Panc1 (cell line): Measurements from ENCODE around the gene PTPRCAP. TPM values are rescaled to one million over a fixed set of nuclear protein-coding genes. Genes with fewer than 3 reads are reported as not detected.

Source experiments
- ATAC-seq: fragments of 200-7000 bp; cut with Tn5 transposase; 2 replicates; pipeline ENCODE4 v1.9.1; 2020; ENCODE audit warnings: mild to moderate bottlenecking, moderate library complexity
- BruUV-seq: library from RNA; stranded (reverse); fragments of 400-500 nt; replicated peaks from 2 replicates; lab custom pipeline; 2021; lab: Mats Ljungman, UMichigan
- CTCF ChIA-PET: fragments of 300-600 bp; sonication (Branson Sonifier 250); formaldehyde crosslinking; loops from one replicate; lab custom pipeline; 2022; ENCODE audit warnings: antibody characterized with exemption; lab: Charles Lee
- POLR2A ChIA-PET: fragments of 300-600 bp; sonication (Branson Sonifier 250); formaldehyde crosslinking; loops from one replicate; lab custom pipeline; 2022; ENCODE audit warnings: antibody characterized with exemption; lab: Charles Lee
- DNase-seq: peaks from one replicate; pipeline ENCODE4 v3.0.0-alpha.2; 2010; ENCODE audit warnings: low read depth, low spot score
- H3K27ac ChIP-seq: 2 replicates; pipeline ENCODE4 v1.5.1; 2011; ENCODE audit warnings: mild to moderate bottlenecking, low read length, inconsistent platforms
- H3K27me3 ChIP-seq: fragments of 200-500 bp; sonication (Bioruptor generic); 2 replicates; pipeline ENCODE4 v1.6.0; 2014; ENCODE audit warnings: low read length, inconsistent platforms; ENCODE audit not compliant: control insufficient read depth, insufficient read depth
- H3K36me3 ChIP-seq: fragments of 200-500 bp; sonication (Bioruptor generic); 2 replicates; pipeline ENCODE4 v1.5.1; 2014; ENCODE audit warnings: inconsistent platforms, mild to moderate bottlenecking, low read length, moderate library complexity; ENCODE audit not compliant: control insufficient read depth, insufficient read depth
- H3K4me1 ChIP-seq: 2 replicates; pipeline ENCODE4 v1.5.1; 2011; ENCODE audit warnings: inconsistent platforms, mild to moderate bottlenecking, low read length, moderate library complexity; ENCODE audit not compliant: control insufficient read depth, insufficient read depth
- H3K4me3 ChIP-seq, 2 experiments: 2 replicates each; pipeline ENCODE4 v1.5.1; 2011 to 2012; ENCODE audit warnings: low read depth in 2 of 2, low read length in 2 of 2, mild to moderate bottlenecking in 2 of 2, inconsistent platforms in 1 of 2, moderate library complexity in 1 of 2
- H3K9me3 ChIP-seq: fragments of 200-500 bp; sonication (Bioruptor generic); 2 replicates; pipeline ENCODE4 v1.5.1; 2014; ENCODE audit warnings: low read depth, mild to moderate bottlenecking, inconsistent platforms, low read length, moderate library complexity; ENCODE audit not compliant: control insufficient read depth, insufficient read depth
- POLR2AphosphoS5 ChIP-seq: IDR thresholded peaks from 2 replicates; pipeline ENCODE4 v1.6.1; 2012; ENCODE audit warnings: mild to moderate bottlenecking, low read depth, low read length, moderate library complexity
- SIN3A ChIP-seq: IDR thresholded peaks from 2 replicates; pipeline ENCODE4 v1.6.1; 2012; ENCODE audit warnings: low read depth, mild to moderate bottlenecking, low read length, moderate library complexity, borderline replicate concordance; ENCODE audit not compliant: insufficient read depth
- TCF7L2 ChIP-seq: IDR thresholded peaks from 2 replicates; pipeline ENCODE4 v1.6.1; 2011; ENCODE audit warnings: mild to moderate bottlenecking, low read depth, low read length, inconsistent platforms
- in situ Hi-C: cut with HindIII; loops from 2 replicates; pipeline ENCODE4 v1.10.0; 2016; ENCODE audit warnings: low sequenced_read_pairs, low pct_unique_long_range_greater_than_20kb
- intact Hi-C: fragments of 100-400 bp; cut with micrococcal nuclease; formaldehyde crosslinking; loops from one replicate; pipeline ENCODE4 v1.10.0; 2022; ENCODE audit not compliant: unreplicated experiment
- total RNA-seq: library from RNA; stranded (reverse); gene quantifications from one replicate; pipeline ENCODE4 v1.2.1, GENCODE V29; 2021; ENCODE audit not compliant: unreplicated experiment
- TF ChIP-seq, protein P1 (sequence below): fragments of 450-650 bp; IDR thresholded peaks from 2 replicates; pipeline ENCODE4 v1.5.1; 2017; ENCODE audit warnings: mild to moderate bottlenecking
- TF ChIP-seq, protein P2 (sequence below), 2 experiments: IDR thresholded peaks; 2 replicates each; pipeline ENCODE4 v1.6.1; 2011 to 2012; ENCODE audit warnings: low read depth in 2 of 2, control low read depth in 1 of 2, low read length in 1 of 2, mild to moderate bottlenecking in 1 of 2, moderate library complexity in 1 of 2; ENCODE audit not compliant: insufficient read depth in 1 of 2

The PTPRCAP gene
- total RNA-seq, 1 experiment from 2014 or later, result 0.82 TPM

- H3K27me3 ChIP-seq, result no peaks in the 10 kb centered on the region
- DNase-seq (no peak), ATAC-seq (no peak)
- H3K4me1 ChIP-seq, result peaks cover 31% of the 10 kb centered on the region
- H3K9me3 ChIP-seq, result no peaks in the 10 kb centered on the region
- in situ Hi-C loops, result no loop called here
- POLR2A ChIA-PET, result no interaction called here
- H3K27ac ChIP-seq, result peak overlapping the region; percentile 95
- CTCF ChIA-PET, result interaction anchor here (1.2 kb wide), 1 partner anchor 68 kb away, joined by 9 read pairs; the partner anchor contains the start of gene PPP1CA
- peaks cover 2% of the 10 kb centered on the region; the same call in 1 of the 2 replicates for H3K36me3 ChIP-seq
- intact Hi-C loops, result no loop called here
- peak overlapping the region; percentile 64 to 88 for H3K4me3 ChIP-seq
- TF ChIP-seq, protein P1, sequence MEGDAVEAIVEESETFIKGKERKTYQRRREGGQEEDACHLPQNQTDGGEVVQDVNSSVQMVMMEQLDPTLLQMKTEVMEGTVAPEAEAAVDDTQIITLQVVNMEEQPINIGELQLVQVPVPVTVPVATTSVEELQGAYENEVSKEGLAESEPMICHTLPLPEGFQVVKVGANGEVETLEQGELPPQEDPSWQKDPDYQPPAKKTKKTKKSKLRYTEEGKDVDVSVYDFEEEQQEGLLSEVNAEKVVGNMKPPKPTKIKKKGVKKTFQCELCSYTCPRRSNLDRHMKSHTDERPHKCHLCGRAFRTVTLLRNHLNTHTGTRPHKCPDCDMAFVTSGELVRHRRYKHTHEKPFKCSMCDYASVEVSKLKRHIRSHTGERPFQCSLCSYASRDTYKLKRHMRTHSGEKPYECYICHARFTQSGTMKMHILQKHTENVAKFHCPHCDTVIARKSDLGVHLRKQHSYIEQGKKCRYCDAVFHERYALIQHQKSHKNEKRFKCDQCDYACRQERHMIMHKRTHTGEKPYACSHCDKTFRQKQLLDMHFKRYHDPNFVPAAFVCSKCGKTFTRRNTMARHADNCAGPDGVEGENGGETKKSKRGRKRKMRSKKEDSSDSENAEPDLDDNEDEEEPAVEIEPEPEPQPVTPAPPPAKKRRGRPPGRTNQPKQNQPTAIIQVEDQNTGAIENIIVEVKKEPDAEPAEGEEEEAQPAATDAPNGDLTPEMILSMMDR, result no peak
- BruUV-seq, result no TSS peak
These were observed 32.0 kb upstream of the PTPRCAP start for GRCh38 chr11:67469508-67469811.

DNA sequence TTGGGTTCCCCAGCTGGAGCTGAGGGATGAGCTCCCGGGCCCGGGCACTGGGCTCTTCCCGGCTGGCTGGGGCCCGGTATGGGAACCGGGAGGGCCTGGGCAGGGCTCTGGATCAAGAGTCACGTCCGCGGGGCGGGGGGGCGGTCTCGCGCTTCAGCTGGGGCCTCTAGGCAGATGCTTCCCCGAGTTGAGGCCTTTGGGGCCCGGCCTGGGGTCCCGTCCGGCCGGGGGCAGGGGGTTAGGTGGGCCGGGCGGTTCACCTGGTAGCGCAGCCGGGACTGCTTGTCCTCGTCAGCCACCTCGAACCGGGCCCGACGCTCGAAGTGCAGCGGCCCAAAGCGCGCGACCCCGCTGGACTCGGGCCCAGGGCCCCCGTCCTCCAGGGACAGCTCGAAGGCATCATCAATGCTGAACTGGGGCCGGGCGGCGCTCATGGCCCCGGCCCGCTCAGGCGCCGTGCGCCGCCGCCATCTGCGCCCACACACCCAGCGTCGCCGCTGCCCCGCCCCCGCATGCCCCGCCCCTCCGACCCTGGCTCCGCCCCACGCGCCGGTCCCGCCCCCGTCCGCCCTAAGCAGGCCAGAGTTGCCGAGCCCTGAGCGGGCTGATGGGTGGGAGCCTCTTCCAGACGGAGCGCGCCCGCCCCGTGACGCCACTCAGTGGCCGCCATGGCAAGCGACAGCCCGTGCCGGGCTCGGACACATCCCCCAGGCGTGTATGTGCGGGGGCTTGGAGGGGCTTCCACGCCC is 31.5 kb upstream of the PTPRCAP start, which contains the start of gene TMEM134:
Gene TMEM134, minus strand, starts transcription at position 493 of the 749 bp plus-strand sequence. Its CDS starts 59 bp downstream, at position 434.
- H3K27ac ChIP-seq, result peak within 1 kb of the TSS; percentile 95
- ChIA-PET POLR2A (interaction anchor here (0.6 kb wide), 1 partner anchor 14 kb away, joined by 3 read pairs; the partner anchor contains the start of gene AIP), CTCF (interaction anchor here (0.7 to 1.2 kb wide), 3 partner anchors 67 to 86 kb away, joined by 3 to 9 read pairs (median 7); partner anchors contain the start of gene PPP1CA)
- TF ChIP-seq POLR2AphosphoS5, result peak; percentile 89
- peak; percentile 91; the same call in 1 of the 2 replicates for TF ChIP-seq SIN3A
- TF ChIP-seq, protein P1, result no peak; the same call in 1 of the 2 replicates
- TF ChIP-seq, protein P2, sequence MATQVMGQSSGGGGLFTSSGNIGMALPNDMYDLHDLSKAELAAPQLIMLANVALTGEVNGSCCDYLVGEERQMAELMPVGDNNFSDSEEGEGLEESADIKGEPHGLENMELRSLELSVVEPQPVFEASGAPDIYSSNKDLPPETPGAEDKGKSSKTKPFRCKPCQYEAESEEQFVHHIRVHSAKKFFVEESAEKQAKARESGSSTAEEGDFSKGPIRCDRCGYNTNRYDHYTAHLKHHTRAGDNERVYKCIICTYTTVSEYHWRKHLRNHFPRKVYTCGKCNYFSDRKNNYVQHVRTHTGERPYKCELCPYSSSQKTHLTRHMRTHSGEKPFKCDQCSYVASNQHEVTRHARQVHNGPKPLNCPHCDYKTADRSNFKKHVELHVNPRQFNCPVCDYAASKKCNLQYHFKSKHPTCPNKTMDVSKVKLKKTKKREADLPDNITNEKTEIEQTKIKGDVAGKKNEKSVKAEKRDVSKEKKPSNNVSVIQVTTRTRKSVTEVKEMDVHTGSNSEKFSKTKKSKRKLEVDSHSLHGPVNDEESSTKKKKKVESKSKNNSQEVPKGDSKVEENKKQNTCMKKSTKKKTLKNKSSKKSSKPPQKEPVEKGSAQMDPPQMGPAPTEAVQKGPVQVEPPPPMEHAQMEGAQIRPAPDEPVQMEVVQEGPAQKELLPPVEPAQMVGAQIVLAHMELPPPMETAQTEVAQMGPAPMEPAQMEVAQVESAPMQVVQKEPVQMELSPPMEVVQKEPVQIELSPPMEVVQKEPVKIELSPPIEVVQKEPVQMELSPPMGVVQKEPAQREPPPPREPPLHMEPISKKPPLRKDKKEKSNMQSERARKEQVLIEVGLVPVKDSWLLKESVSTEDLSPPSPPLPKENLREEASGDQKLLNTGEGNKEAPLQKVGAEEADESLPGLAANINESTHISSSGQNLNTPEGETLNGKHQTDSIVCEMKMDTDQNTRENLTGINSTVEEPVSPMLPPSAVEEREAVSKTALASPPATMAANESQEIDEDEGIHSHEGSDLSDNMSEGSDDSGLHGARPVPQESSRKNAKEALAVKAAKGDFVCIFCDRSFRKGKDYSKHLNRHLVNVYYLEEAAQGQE (IDR thresholded peaks at IDR 0.05; ENCODE audit: insufficient read depth in 1 of 2, low read depth in 2 of 2, low read length in 1 of 2), result 0 out of 4 replicates have a peak, but pooled peaks of 1 of the 2 experiments have one; percentile 14
- TF ChIP-seq TCF7L2, result no peak
- H3K4me1 ChIP-seq, result peaks cover 35% of the 10 kb centered on the region
- peaks cover 2% of the 10 kb centered on the region; the same call in 1 of the 2 replicates for H3K36me3 ChIP-seq
- intact Hi-C loops (no loop called here), in situ Hi-C loops (no loop called here)
- ATAC-seq, result peak; percentile 89
- no TSS peak for BruUV-seq
- DNase-seq, result peak; percentile 33
- no peaks in the 10 kb centered on the region for H3K27me3 ChIP-seq
- H3K4me3 ChIP-seq, result peak within 1 kb of the TSS; percentile 64 to 88
- H3K9me3 ChIP-seq, result no peaks in the 10 kb centered on the region
